ENCODE measurements around the gene TSPAN14. TPM values are rescaled to one million over a fixed set of nuclear protein-coding genes. Genes with fewer than 3 reads are reported as not detected.

TSPAN14 gene
- polyA plus RNA-seq, 10 donors: 35.8 to 53.1 (median 46.3) TPM

GRCh38 chr10:80580638-80581468, 126.7 kb downstream of the TSPAN14 start:
- peak in 2 of 3 donors; percentile 16 to 45 for DNase-seq

- no peak for DNase-seq
Observed at GRCh38 chr10:80581469-80581835, 127.3 kb downstream of the TSPAN14 start.

DNA sequence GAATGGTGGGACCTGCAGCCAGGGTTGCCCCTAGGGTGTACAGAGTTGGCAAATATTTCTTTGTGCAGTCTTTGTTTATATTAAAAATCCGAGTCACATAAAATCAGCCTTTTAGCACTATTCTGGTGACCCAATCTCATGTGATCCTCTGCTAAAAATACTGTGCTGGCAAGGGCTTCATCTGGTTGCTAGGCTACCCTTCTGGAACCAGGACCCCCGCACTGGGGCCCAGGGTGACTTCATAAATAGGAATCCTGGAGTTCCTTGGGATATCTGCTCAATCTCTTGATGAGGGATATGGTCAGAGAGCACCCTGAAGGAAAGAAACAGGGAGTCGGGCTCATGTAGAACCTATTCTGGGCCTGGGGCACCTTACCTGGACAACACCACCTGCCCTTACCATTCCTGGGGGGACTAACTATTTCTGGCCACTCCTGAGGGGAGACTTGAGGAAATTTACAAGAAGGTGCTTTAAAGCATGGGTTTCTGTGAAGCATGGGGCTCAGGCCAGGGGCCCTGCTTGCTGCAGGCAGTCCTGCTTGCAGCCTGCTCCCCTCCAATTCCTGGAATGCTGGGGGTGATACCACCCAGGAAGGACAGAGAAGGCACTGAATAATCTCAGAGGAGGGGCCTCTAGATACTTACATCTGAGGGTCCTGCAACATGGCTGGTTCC, 128.3 kb downstream of the TSPAN14 start:
- DNase-seq: peak in 2 of 3 donors; percentile 17 to 55

Other genes with a start within 250 kb of the TSPAN14 start
- gene ANXA11, start 248.8 kb upstream of the TSPAN14 start, polyA plus RNA-seq (ENCODE audit: insufficient read length in 10 of 10): 100 to 1,000 TPM in 8 of 10 donors, 10 to 100 TPM in 2; 82.1 to 131 (median 107) TPM
- gene MAT1A, start 164.7 kb upstream of the TSPAN14 start, polyA plus RNA-seq (ENCODE audit: insufficient read length in 10 of 10): under 1 TPM in 5 of 10 donors, not detected in 5; 0.04 to 0.15 (median 0.11) TPM
- gene DYDC1, start 97.6 kb upstream of the TSPAN14 start, polyA plus RNA-seq (ENCODE audit: insufficient read length in 10 of 10): under 1 TPM in 1 of 10 donors, not detected in 9; 0.20 TPM
- not detected for gene DYDC2, start 97.5 kb upstream of the TSPAN14 start, polyA plus RNA-seq (ENCODE audit: insufficient read length in 10 of 10)
- gene PRXL2A, start 45.8 kb upstream of the TSPAN14 start, polyA plus RNA-seq (ENCODE audit: insufficient read length in 10 of 10): 10 to 100 TPM; 67.2 to 99.0 (median 84.8) TPM
- under 1 TPM in 8 of 10 donors, not detected in 2; 0.07 to 0.16 (median 0.10) TPM for gene SH2D4B, start 83.6 kb downstream of the TSPAN14 start, polyA plus RNA-seq (ENCODE audit: insufficient read length in 10 of 10)

Measured in muscle of back (tissue), 11 donors.